GM18858 (cell line): Measurements from ENCODE around the gene C10orf95.

Experiments
- ATAC-seq: cut with Tn5 transposase; IDR thresholded peaks from one replicate; pipeline ENCODE4 v1.9.1; 2021; ENCODE audit not compliant: unreplicated experiment

C10orf95 gene

GRCh38 chr10:102435133-102435497, 16.2 kb downstream of the C10orf95 start:
- ATAC-seq = no peak

GRCh38 chr10:102434394-102435132, 16.8 kb downstream of the C10orf95 start:
- ATAC-seq = no peak

DNA sequence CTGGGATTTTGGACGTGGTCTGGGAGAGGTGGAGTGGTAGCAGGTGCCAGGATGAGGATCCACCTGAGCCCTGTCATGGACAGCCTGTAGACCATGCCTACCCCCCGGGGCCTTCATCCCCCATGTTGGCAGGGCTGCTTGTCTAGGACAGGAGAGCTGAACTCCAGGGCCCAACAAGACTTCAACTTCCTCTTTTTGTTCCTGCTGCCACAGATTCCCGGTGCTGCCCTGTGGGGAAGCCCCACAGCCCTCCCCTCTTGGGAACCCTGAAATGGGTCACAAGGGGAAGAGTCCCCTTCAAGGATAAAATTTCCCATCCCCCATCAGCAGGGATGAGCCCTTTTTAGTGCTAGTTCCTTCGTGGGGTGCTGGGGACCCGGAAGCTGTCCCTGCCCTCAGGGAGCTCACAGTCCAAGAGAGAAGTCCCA, 17.7 kb downstream of the C10orf95 start:
- no peak for ATAC-seq

- peak; percentile 71 for ATAC-seq
These were observed 19.0 kb downstream of the C10orf95 start, which contains the start of gene CUEDC2 for GRCh38 chr10:102432162-102432950. CUEDC2 (minus strand) TSS chr10:102432574; CDS start chr10:102425188, 7,386 bp downstream.

GRCh38 chr10:102431452-102432124, 19.8 kb downstream of the C10orf95 start:
- no peak for ATAC-seq

GRCh38 chr10:102429468-102429867, 21.9 kb downstream of the C10orf95 start:
- no peak for ATAC-seq

DNA sequence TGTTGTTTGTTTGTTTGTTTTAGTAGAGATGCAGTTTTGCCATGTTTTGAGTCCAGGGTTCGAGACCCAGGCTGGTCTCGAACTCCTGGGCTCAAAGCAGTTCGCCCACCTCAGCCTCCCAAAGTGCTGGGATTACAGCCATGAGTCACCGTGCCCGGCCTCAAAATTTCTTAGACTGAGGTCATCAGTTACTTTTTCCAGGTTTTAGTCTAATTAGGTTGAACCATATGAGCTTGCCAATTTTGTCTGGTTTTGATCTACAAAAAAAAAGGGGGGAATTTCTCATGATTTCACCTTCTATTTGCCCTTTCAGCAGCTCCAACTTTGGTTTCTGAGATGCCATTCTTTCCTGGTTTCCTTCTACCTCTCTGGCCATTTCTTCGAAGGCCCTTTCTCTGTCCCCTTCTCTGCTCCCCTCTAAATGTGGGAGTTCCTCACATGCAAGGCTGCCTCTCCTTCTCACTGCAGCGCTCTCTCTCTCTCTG, 24.5 kb downstream of the C10orf95 start:
- ATAC-seq = no peak

DNA sequence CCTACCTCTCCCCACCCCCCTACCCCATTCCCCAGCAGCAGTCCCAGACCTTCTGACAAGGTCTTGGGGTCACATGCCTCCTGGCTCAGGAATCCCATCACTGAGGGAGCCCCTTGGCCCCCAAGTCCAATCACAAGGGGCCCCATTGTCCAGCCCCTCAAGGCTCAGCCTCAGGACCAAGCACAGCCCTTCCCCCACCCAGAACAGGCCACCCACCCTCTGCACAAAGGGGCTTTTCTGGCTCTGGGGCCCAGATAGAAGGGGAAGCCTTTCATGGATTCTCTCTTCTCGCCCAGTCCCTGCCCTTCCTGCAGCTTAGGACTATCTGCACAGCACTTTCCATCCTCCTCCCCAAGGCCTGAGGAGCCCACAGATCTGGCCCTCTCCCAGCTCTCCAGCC, 25.9 kb downstream of the C10orf95 start:
- ATAC-seq = no peak

DNA sequence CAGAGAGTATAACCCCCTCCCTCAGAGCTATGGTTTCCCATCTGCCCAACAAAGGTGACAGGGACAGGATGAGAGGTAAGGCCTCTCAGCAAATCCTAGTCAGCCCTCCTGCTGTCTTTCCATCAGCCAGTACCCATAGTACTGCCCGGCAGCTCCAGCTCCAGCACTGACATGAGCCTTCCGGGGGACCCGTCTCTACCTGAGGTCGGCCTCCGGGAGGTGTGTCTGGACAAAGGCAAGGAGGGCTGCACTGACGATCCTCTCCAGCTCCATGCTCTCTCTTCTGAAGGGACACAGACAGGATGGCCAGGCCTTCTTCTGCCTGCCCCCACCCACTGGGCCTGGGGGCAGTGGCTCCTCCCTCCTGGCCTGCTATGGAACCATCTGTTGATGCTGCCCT, 26.4 kb downstream of the C10orf95 start:
- no peak for ATAC-seq

GRCh38 chr10:102424145-102424544, 27.2 kb downstream of the C10orf95 start:
- no peak for ATAC-seq

DNA sequence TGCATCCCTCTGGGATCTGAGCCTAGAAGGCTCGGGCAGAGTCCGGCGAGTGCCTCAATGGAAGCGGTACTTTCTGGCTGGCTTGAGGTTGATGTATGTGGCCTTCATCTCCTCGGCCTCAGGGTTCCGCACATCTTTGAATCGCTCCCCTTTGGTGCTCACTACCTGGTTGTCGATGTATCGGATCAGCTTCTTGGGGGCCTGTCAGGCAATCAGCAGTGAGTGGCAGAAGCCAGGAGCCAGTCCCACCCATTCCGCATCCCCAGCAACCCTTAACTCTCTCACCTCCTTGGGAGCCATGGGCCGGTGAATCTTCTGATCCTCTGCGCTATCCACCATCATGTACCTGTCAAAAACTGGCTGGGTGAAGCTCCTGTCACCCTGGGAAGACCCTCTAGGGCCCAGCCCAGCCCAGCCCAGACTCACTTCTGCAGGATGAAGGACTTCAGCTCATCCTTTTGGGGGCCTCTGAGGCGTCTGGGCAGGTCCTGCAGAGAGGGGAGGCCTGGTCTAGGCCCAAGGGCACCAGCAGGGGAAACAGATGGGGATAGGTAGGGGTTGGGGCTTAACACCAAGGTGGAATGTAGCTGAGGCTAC, 27.9 kb downstream of the C10orf95 start:
- no peak for ATAC-seq

DNA sequence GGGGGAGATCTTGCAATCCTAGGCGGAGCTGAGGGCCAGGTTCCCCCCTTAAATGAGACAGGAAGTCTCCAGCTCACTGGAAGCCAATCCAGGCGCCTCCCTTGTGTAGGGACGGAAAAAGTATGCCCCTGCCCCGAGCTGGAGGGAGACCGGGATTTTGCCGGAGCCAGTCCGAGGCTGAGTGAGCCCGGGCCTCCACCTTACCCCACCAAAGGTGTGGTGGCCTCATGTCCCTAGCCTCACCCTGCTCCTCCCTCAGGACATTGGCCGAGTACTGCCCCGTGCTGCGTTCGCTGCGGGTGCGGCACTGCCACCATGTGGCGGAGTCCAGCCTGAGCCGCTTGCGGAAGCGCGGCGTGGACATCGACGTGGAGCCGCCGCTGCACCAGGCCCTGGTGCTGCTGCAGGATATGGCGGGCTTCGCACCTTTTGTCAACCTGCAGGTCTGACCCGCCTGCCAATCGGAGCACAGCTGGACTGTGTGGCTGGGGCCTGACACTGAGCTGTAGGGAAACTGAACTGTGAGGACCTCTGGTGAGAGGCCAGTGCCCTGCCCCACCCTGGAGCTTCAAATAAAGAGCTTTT, 28.7 kb downstream of the C10orf95 start:
- ATAC-seq = no peak

GRCh38 chr10:102421757-102422512, 29.4 kb downstream of the C10orf95 start:
- no peak for ATAC-seq

- peak; percentile 6 for ATAC-seq
These were observed 29.9 kb downstream of the C10orf95 start for GRCh38 chr10:102421507-102421756.

- ATAC-seq = peak; percentile 60
These were observed 30.4 kb downstream of the C10orf95 start, which contains the start of gene FBXL15 for GRCh38 chr10:102420714-102421506. FBXL15 (plus strand) TSS chr10:102420836; CDS start chr10:102421130, 294 bp downstream.

DNA sequence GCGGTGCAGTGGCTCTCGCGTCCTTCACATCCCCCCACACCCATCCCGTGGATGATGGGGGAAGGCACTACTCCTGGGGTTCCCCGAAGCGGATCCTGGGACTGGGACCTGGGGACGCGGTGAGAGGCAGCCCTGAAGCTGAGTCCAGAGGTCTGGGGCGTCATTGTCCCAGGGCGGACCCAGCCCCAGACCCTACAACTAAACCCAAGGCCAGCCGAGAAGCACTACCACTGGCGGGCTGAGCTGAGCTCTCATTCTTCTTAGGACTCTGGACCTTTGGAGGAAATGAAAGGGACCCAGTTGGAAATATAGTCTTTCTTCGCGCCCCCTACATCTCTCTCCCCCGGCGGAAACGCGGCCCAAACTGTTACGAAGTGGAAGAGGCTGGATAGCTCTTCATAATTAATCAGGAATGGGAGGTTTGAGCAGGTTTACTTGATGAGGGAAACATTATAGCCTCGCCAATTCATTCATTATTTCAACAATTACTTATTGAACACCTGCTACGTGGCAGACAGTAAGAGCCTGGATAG, 31.1 kb downstream of the C10orf95 start:
- ATAC-seq = no peak

GRCh38 chr10:102419269-102420180, 31.8 kb downstream of the C10orf95 start:
- no peak for ATAC-seq

DNA sequence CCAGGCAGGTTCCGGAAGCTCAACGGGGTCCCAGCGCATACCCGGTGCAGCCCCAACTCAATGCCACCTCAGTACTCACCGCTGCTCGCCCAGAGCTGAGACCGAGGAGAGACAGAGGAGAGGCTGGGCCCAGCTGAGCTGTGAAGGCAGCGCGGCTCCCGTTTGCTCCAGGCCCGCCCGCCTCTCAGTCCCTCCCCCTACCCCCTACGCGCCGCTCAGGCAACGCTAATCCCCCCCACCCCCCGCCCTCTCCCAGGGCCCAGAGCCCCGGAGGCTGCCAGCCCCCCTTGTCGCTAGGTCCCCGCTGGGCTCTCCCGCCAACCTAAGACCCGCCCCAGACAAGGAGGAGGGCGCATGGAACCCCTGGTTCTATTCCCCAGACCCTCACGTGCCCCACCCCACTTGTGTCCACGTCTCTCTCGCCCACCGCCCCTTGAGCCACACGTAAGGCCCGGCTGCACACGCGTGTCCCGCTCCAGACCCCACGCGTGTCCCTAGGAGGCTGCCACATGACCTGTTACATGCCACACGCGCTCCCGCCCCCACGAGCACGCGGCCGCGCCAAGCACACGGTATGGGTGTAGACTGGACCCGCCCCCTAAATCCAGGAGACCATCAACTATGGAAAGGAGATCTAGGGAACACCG, 32.6 kb downstream of the C10orf95 start, which contains the start of gene PSD:
PSD (minus strand) TSS at position 164 of the 647 bp plus-strand sequence. CDS start 1,747 bp downstream, outside the sequence.
- ATAC-seq = no peak
